ENCODE results near the gene SYNM. TPM values are rescaled to one million over a fixed set of nuclear protein-coding genes. Genes with fewer than 3 reads are reported as not detected.
A peak's percentile ranks its signal among the peaks of the same experiment; 100 is the strongest.

SYNM gene
- total RNA-seq, 6 experiments from 2014 or later = 4.6 to 7.6 (median 7.4) TPM

- H3K27ac Mint-ChIP-seq = peak overlapping the region; percentile 64
- no peak overlapping the region for H3K4me3 Mint-ChIP-seq
- TF ChIP-seq CTCF (IDR thresholded peaks at IDR 0.05) = no peak
- H3K27me3 Mint-ChIP-seq (ENCODE audit: insufficient read depth) = no peaks in the 10 kb centered on the region
- H3K4me1 Mint-ChIP-seq (ENCODE audit: low read depth) = peaks cover 18% of the 10 kb centered on the region
- H3K9me3 Mint-ChIP-seq = no peaks in the 10 kb centered on the region
- peak; percentile 27 for DNase-seq
- H3K36me3 Mint-ChIP-seq (ENCODE audit: low read depth) = peaks cover 10% of the 10 kb centered on the region
Observed at GRCh38 chr15:99143655-99144610, 39.1 kb downstream of the SYNM start.

- TF ChIP-seq CTCF (IDR thresholded peaks at IDR 0.05) = no peak
- Mint-ChIP-seq H3K27me3 (ENCODE audit: insufficient read depth) (no peaks in the 10 kb centered on the region), H3K4me1 (ENCODE audit: low read depth) (peaks cover 18% of the 10 kb centered on the region), H3K9me3 (no peaks in the 10 kb centered on the region), H3K27ac (no peak overlapping the region), H3K36me3 (ENCODE audit: low read depth) (peaks cover 10% of the 10 kb centered on the region), H3K4me3 (no peak overlapping the region)
- no peak for DNase-seq
Observed at GRCh38 chr15:99145005-99145404, 40.1 kb downstream of the SYNM start.

- Mint-ChIP-seq H3K4me1 (ENCODE audit: low read depth) (peaks cover 18% of the 10 kb centered on the region), H3K9me3 (no peaks in the 10 kb centered on the region), H3K4me3 (no peak overlapping the region), H3K36me3 (ENCODE audit: low read depth) (peaks cover 10% of the 10 kb centered on the region), H3K27ac (no peak overlapping the region; the same call in 1 of the 2 replicates), H3K27me3 (ENCODE audit: insufficient read depth) (no peaks in the 10 kb centered on the region)
- TF ChIP-seq CTCF (IDR thresholded peaks at IDR 0.05) = no peak
- no peak for DNase-seq
Observed at GRCh38 chr15:99145778-99146177, 40.9 kb downstream of the SYNM start.

- no peak for DNase-seq
- H3K9me3 Mint-ChIP-seq = no peaks in the 10 kb centered on the region
- no peak for TF ChIP-seq CTCF (IDR thresholded peaks at IDR 0.05)
- no peak overlapping the region for H3K27ac Mint-ChIP-seq
- H3K4me1 Mint-ChIP-seq (ENCODE audit: low read depth) = peaks cover 18% of the 10 kb centered on the region
- no peak overlapping the region for H3K4me3 Mint-ChIP-seq
- peaks cover 18% of the 10 kb centered on the region for H3K36me3 Mint-ChIP-seq (ENCODE audit: low read depth)
- no peaks in the 10 kb centered on the region for H3K27me3 Mint-ChIP-seq (ENCODE audit: insufficient read depth)
Observed at GRCh38 chr15:99146661-99147060, 41.8 kb downstream of the SYNM start.

GRCh38 chr15:99148851-99149276, 44.0 kb downstream of the SYNM start:
- DNase-seq = no peak
- no peak overlapping the region for H3K27ac Mint-ChIP-seq
- peaks cover 26% of the 10 kb centered on the region for H3K36me3 Mint-ChIP-seq (ENCODE audit: low read depth)
- no peak overlapping the region for H3K4me3 Mint-ChIP-seq
- no peaks in the 10 kb centered on the region; the same call in 1 of the 2 replicates for H3K27me3 Mint-ChIP-seq (ENCODE audit: insufficient read depth)
- peaks cover 15% of the 10 kb centered on the region for H3K4me1 Mint-ChIP-seq (ENCODE audit: low read depth)
- TF ChIP-seq CTCF (IDR thresholded peaks at IDR 0.05) = no peak
- H3K9me3 Mint-ChIP-seq = no peaks in the 10 kb centered on the region
